K562 (cell line): ENCODE measurements around the gene FAAH. TPM values are rescaled to one million over a fixed set of nuclear protein-coding genes. Genes with fewer than 3 reads are reported as not detected.
A peak's percentile ranks its signal among the peaks of the same experiment; 100 is the strongest.

Experiments used
- ATF1 ChIP-seq, 2 experiments: fragments of 450-650 bp in 1 of 2; IDR thresholded peaks; 2 replicates each; pipeline ENCODE4 v1.6.1; 2016; ENCODE audit warnings: missing compliant biosample characterization in 1 of 2, missing genetic modification characterization in 1 of 2
- BACH1 ChIP-seq: fragments of 200-800 bp; sonication (Bioruptor generic); IDR thresholded peaks from 2 replicates; pipeline ENCODE4 v1.6.1; 2016; ENCODE audit warnings: missing genetic modification characterization, missing compliant biosample characterization
- CBFA2T3 ChIP-seq: fragments of 450-650 bp; IDR thresholded peaks from 2 replicates; pipeline ENCODE4 v1.6.1; 2017
- CREB1 ChIP-seq, 2 experiments: sonication (generic) in 1 of 2; formaldehyde crosslinking in 1 of 2; IDR thresholded peaks; 2 replicates each; pipeline versions ENCODE4 v1.6.1 to v1.8.0; 2012 to 2022; ENCODE audit warnings: inconsistent platforms in 1 of 2, mild to moderate bottlenecking in 1 of 2, missing genetic modification reagents in 1 of 2, moderate library complexity in 1 of 2
- FOXP1 ChIP-seq: sonication (generic); formaldehyde crosslinking; IDR thresholded peaks from 2 replicates; pipeline ENCODE4 v1.8.0; 2022; ENCODE audit warnings: mild to moderate bottlenecking, missing genetic modification reagents
- GTF2F1 ChIP-seq: IDR thresholded peaks from 2 replicates; pipeline ENCODE4 v1.6.1; 2011; ENCODE audit warnings: low read depth, low read length, improper control_type of control experiment
- ILK ChIP-seq: fragments of 450-650 bp; IDR thresholded peaks from 2 replicates; pipeline ENCODE4 v1.6.1; 2016; ENCODE audit warnings: missing genetic modification characterization, low read depth, mild to moderate bottlenecking, missing compliant biosample characterization, moderate library complexity, borderline replicate concordance
- KLF10 ChIP-seq: fragments of 250-450 bp; sonication (Bioruptor Pico); IDR thresholded peaks from 2 replicates; pipeline ENCODE4 v1.6.1; 2021; ENCODE audit warnings: matching md5 sums
- L3MBTL2 ChIP-seq: fragments of 450-650 bp; IDR thresholded peaks from 2 replicates; pipeline ENCODE4 v1.6.1; 2016; ENCODE audit warnings: mild to moderate bottlenecking, moderate library complexity
- MBD1 ChIP-seq: fragments of 250-450 bp; sonication (Bioruptor Pico); IDR thresholded peaks from 2 replicates; pipeline ENCODE4 v1.8.0; 2022; ENCODE audit warnings: inconsistent platforms
- MEIS2 ChIP-seq: fragments of 450-650 bp; IDR thresholded peaks from 2 replicates; pipeline ENCODE4 v1.6.1; 2014; ENCODE audit warnings: mild to moderate bottlenecking; ENCODE audit not compliant: partially characterized antibody
- NCOA1 ChIP-seq: fragments of 450-650 bp; IDR thresholded peaks from 2 replicates; pipeline ENCODE4 v1.6.1; 2016; ENCODE audit warnings: low read depth
- NCOA4 ChIP-seq: fragments of 450-650 bp; IDR thresholded peaks from 2 replicates; pipeline ENCODE4 v1.6.1; 2018; ENCODE audit warnings: mild to moderate bottlenecking; ENCODE audit not compliant: partially characterized antibody
- NFIC ChIP-seq: fragments of 450-650 bp; IDR thresholded peaks from 2 replicates; pipeline ENCODE4 v1.6.1; 2017; ENCODE audit warnings: mild to moderate bottlenecking, inconsistent platforms
- POLR2H ChIP-seq: IDR thresholded peaks from 2 replicates; pipeline ENCODE4 v1.6.1; 2016; ENCODE audit warnings: missing genetic modification characterization, low read depth, mild to moderate bottlenecking, control low read depth, missing compliant biosample characterization, moderate library complexity
- PREB ChIP-seq: sonication (generic); formaldehyde crosslinking; IDR thresholded peaks from 2 replicates; pipeline ENCODE4 v1.8.1; 2023; ENCODE audit warnings: mild to moderate bottlenecking, missing genetic modification reagents
- RAD21 ChIP-seq, 2 experiments: fragments of 250-450 bp in 1 of 2; fragments of 450-650 bp in 1 of 2; sonication (Bioruptor Pico) in 1 of 2; formaldehyde crosslinking in 1 of 2; IDR thresholded peaks in 1 of 2; conservative IDR thresholded peaks in 1 of 2; 2 replicates each; pipeline versions ENCODE4 v1.4.0 to v1.8.0; 2020 to 2022; ENCODE audit warnings: mild to moderate bottlenecking in 2 of 2, moderate library complexity in 1 of 2
- TAF7 ChIP-seq: fragments of 450-650 bp; IDR thresholded peaks from 2 replicates; pipeline ENCODE4 v1.6.1; 2016; ENCODE audit warnings: missing genetic modification characterization, missing compliant biosample characterization
- TEAD4 ChIP-seq, 2 experiments: sonication (generic) in 1 of 2; formaldehyde crosslinking in 1 of 2; IDR thresholded peaks; 2 replicates each; pipeline versions ENCODE4 v1.6.1 to v1.8.0; 2012 to 2022; ENCODE audit warnings: borderline replicate concordance in 1 of 2, inconsistent platforms in 1 of 2, low read length in 1 of 2, mild to moderate bottlenecking in 1 of 2, missing genetic modification reagents in 1 of 2
- TFE3 ChIP-seq: fragments of 450-650 bp; formaldehyde crosslinking; IDR thresholded peaks from 2 replicates; pipeline ENCODE4 v1.4.0; 2020; ENCODE audit warnings: mild to moderate bottlenecking, mixed read lengths
- TSC22D4 ChIP-seq: fragments of 450-650 bp; IDR thresholded peaks from 2 replicates; pipeline ENCODE4 v1.6.1; 2016; ENCODE audit warnings: missing genetic modification characterization, missing biosample characterization, control low read depth
- XRCC3 ChIP-seq: fragments of 450-650 bp; IDR thresholded peaks from 2 replicates; pipeline ENCODE4 v1.6.1; 2017; ENCODE audit warnings: mild to moderate bottlenecking, moderate library complexity
- ZNF280A ChIP-seq: fragments of 450-650 bp; IDR thresholded peaks from 2 replicates; pipeline ENCODE4 v1.6.1; 2018; ENCODE audit warnings: mild to moderate bottlenecking, low read depth; ENCODE audit not compliant: partially characterized antibody
- ZNF324 ChIP-seq: fragments of 250-450 bp; sonication (Bioruptor Pico); IDR thresholded peaks from 2 replicates; pipeline ENCODE4 v1.4.0; 2020; ENCODE audit warnings: mild to moderate bottlenecking
- polyA plus RNA-seq, 8 experiments: library from polyadenylated mRNA; depleted of rRNA in 4 of 8; stranded (reverse) in 5 of 8; unstranded in 3 of 8; fragments of >200 nt; fragmentation: Nextera tagmentation in 2 of 8; fragmentation: Illumina TruSeq in 1 of 8; extraction: Ambion mirVana in 2 of 8; extraction: Trizol in 1 of 8; gene quantifications; 2 replicates each; pipeline versions ENCODE4 v1.2.1 to v1.2.3, GENCODE V29; 2011 to 2014; ENCODE audit warnings: inconsistent platforms in 1 of 8, missing spikeins in 1 of 8
- total RNA-seq, 7 experiments: library from RNA; depleted of rRNA in 6 of 7; stranded (reverse); fragments of >200 nt in 6 of 7; fragmentation: Illumina TruSeq in 2 of 7; extraction: Trizol in 2 of 7; gene quantifications; 2 replicates each; pipeline versions ENCODE4 v1.2.1 to v1.2.3, GENCODE V29; 2011 to 2021; ENCODE audit warnings: low replicate concordance in 1 of 7

FAAH gene
- total and polyA plus RNA-seq, 9 of the 15 experiments (the other 6 are each of a cell fraction or from before 2014, with no cell fraction given): 0.06 to 1.1 (median 0.32) TPM

- TF ChIP-seq MBD1 (CRISPR knock-in tag) (no peak), KLF10 (CRISPR knock-in tag) (no peak), ATF1 (CRISPR knock-in tag; IDR thresholded peaks at IDR 0.05) (no peak), ATF1 (tag; IDR thresholded peaks at IDR 0.05) (no peak), FOXP1 (no peak), TFE3 (no peak), TSC22D4 (no peak), NFIC (no peak), CREB1 (IDR thresholded peaks at IDR 0.05) (no peak), CREB1 (CRISPR knock-in tag; IDR thresholded peaks at IDR 0.05) (no peak), NCOA4 (no peak), ZNF324 (no peak), L3MBTL2 (peak; percentile 60; the same call in 1 of the 2 replicates), ILK (tag) (no peak), POLR2H (tag) (no peak), GTF2F1 (no peak), CBFA2T3 (peak; percentile 37; the same call in 1 of the 2 replicates), NCOA1 (peak; percentile 53; the same call in 1 of the 2 replicates), ZNF280A (no peak), XRCC3 (no peak), BACH1 (tag) (0 out of 2 replicates have a peak, but pooled peaks have one; percentile 59), TAF7 (tag) (0 out of 2 replicates have a peak, but pooled peaks have one; percentile 7), PREB (CRISPR knock-in tag) (no peak), TEAD4 (IDR thresholded peaks at IDR 0.05; ENCODE audit: low read length) (peak; percentile 33; the same call in 1 of the 2 replicates), TEAD4 (CRISPR knock-in tag; IDR thresholded peaks at IDR 0.05; ENCODE audit: borderline replicate concordance) (no peak), MEIS2 (peak; percentile 96), RAD21 (CRISPR knock-in tag; conservative IDR thresholded peaks at IDR 0.05 in 1 of 2, IDR thresholded peaks at IDR 0.05 in 1 of 2) (no peak)
These were observed 27.6 kb downstream of the FAAH start (continued) for GRCh38 chr1:46421739-46422138.
